AG09309 (cell line): Measurements from ENCODE around the gene SCYGR4.
"Not testable (repeated sequence)": the region's sequence is repeated elsewhere in the genome, so short reads cannot be mapped to it uniquely, and the experiment has no call there.

Source experiments
- DNase-seq: peaks from one replicate; pipeline ENCODE4 v3.0.0-alpha.2; 2010; ENCODE audit warnings: low read depth
- H3K4me3 ChIP-seq: 2 replicates; pipeline ENCODE4 v1.5.1; 2011; ENCODE audit warnings: mild to moderate bottlenecking, low read depth, low read length, moderate library complexity; ENCODE audit not compliant: control insufficient read depth
- CTCF ChIP-seq: IDR thresholded peaks from 2 replicates; pipeline ENCODE4 v1.5.1; 2011; ENCODE audit warnings: mild to moderate bottlenecking, low read depth, low read length, inconsistent platforms; ENCODE audit not compliant: insufficient read depth, control insufficient read depth; ENCODE audit errors: missing control alignments

The SCYGR4 gene

GRCh38 chr2:227661025-227661649, 43.8 kb downstream of the SCYGR4 start:
- H3K4me3 ChIP-seq: no peak overlapping the region
- no peak for DNase-seq

GRCh38 chr2:227661827-227662226, 44.5 kb downstream of the SCYGR4 start:
- no peak for TF ChIP-seq CTCF
- no peak for DNase-seq
- no peak overlapping the region for H3K4me3 ChIP-seq

More at GRCh38 chr2:227661025-227661649, 43.8 kb downstream of the SCYGR4 start:
- no peak for TF ChIP-seq CTCF

- no peak for DNase-seq
- no peak for TF ChIP-seq CTCF
- H3K4me3 ChIP-seq: no peak overlapping the region
Measured at GRCh38 chr2:227665189-227665940, 48.1 kb downstream of the SCYGR4 start.

GRCh38 chr2:227666631-227667170, 49.4 kb downstream of the SCYGR4 start, which contains the start of gene SCYGR5:
SCYGR5 (plus strand) TSS chr2:227666804; CDS start chr2:227666804, 0 bp downstream.
- DNase-seq, H3K4me3 ChIP-seq: not testable (repeated sequence)
